Gastrocnemius medialis (tissue), 4 donors: Measurements from ENCODE around the gene CHST12. TPM values are rescaled to one million over a fixed set of nuclear protein-coding genes. Genes with fewer than 3 reads are reported as not detected.

ENCODE experiments used
- ATAC-seq, 2 donors: fragments of 150-250 bp; one replicate each; pipeline ENCODE4 v1.9.1; 2016
- DNase-seq, 2 donors: peaks; one replicate each; pipeline ENCODE4 v3.0.0-alpha.2; 2019
- H3K27ac ChIP-seq, 4 donors: fragments of 200-600 bp; sonication (generic); 1 replicate in 1 of 4; 2 replicates in 3 of 4; pipeline ENCODE4 v1.5.1; 2016 to 2018; ENCODE audit warnings: mild to moderate bottlenecking in 2 of 4, moderate library complexity in 1 of 4
- H3K27me3 ChIP-seq, 3 donors: fragments of 200-600 bp; sonication (generic) in 2 of 3; 1 replicate in 1 of 3; 2 replicates in 2 of 3; pipeline versions ENCODE4 v1.5.1 to v1.6.0; 2016 to 2019; ENCODE audit warnings: mild to moderate bottlenecking in 1 of 3, moderate library complexity in 1 of 3
- H3K36me3 ChIP-seq, 2 donors: fragments of 200-600 bp; sonication (generic) in 1 of 2; one replicate each; pipeline ENCODE4 v1.5.1; 2017 to 2018
- H3K4me1 ChIP-seq, 2 donors: fragments of 200-600 bp; sonication (generic) in 1 of 2; one replicate each; pipeline ENCODE4 v1.5.1; 2016 to 2017; ENCODE audit warnings: mild to moderate bottlenecking in 2 of 2
- H3K4me3 ChIP-seq, 4 donors: fragments of 200-600 bp; sonication (generic) in 3 of 4; 1 replicate in 1 of 4; 2 replicates in 3 of 4; pipeline ENCODE4 v1.5.1; 2016 to 2019; ENCODE audit warnings: mild to moderate bottlenecking in 2 of 4
- H3K9me3 ChIP-seq, 3 donors: fragments of 200-600 bp; sonication (generic) in 2 of 3; 1 replicate in 1 of 3; 2 replicates in 2 of 3; pipeline ENCODE4 v1.5.1; 2016 to 2019
- CTCF ChIP-seq, 5 experiments: fragments of 450-650 bp in 3 of 5; fragments of 200-600 bp in 2 of 5; sonication (generic) in 2 of 5; IDR thresholded peaks in 4 of 5; conservative IDR thresholded peaks in 1 of 5; 1 replicate in 4 of 5; 2 replicates in 1 of 5; pipeline ENCODE4 v1.5.1; 2016 to 2019; ENCODE audit warnings: antibody characterized with exemption in 5 of 5, mild to moderate bottlenecking in 3 of 5, moderate library complexity in 3 of 5
- POLR2A ChIP-seq, 2 donors: fragments of 450-650 bp; IDR thresholded peaks; one replicate each; pipeline ENCODE4 v1.6.1; 2017; ENCODE audit warnings: antibody characterized with exemption in 2 of 2, mild to moderate bottlenecking in 2 of 2, moderate library complexity in 2 of 2
- in situ Hi-C, 4 donors: fragments of 200-750 bp; cut with MboI; loops; one replicate each; pipeline versions ENCODE4 v1.15.0 to v1.8.0; 2017; ENCODE audit warnings: low sequenced_read_pairs in 4 of 4
- intact Hi-C: fragments of 100-400 bp; cut with DNase I; formaldehyde crosslinking; loops from one replicate; pipeline ENCODE4 v1.15.1; 2023; ENCODE audit warnings: low total_unique reads
- total RNA-seq, 4 donors: library from RNA; depleted of rRNA; stranded (reverse); fragments of >200 nt; gene quantifications; one replicate each; pipeline versions ENCODE4 v1.1.0 to v1.2.3, GENCODE V29; 2016

Gene CHST12
- total RNA-seq, 4 donors from 2014 or later: 5.5 to 13.1 (median 10.1) TPM

GRCh38 chr7:2404714-2405119 lies 1.3 kb downstream of the CHST12 start:
- TF ChIP-seq POLR2A (IDR thresholded peaks at IDR 0.05): no peak
- no peak for TF ChIP-seq CTCF (IDR thresholded peaks at IDR 0.05 in 4 of 5, conservative IDR thresholded peaks at IDR 0.05 in 1 of 5)
- intact Hi-C loops (loop anchor here (5.0 kb wide), 1 partner anchor 172 kb away; the partner anchor contains the start of gene MAD1L1), in situ Hi-C loops (no loop called here)
- peak overlapping the region; percentile 84 to 97 (median 86) for H3K4me3 ChIP-seq
- no peak for DNase-seq
- H3K9me3 ChIP-seq: no peaks in the 10 kb centered on the region
- no peak for ATAC-seq
- H3K27me3 ChIP-seq: no peaks in the 10 kb centered on the region
- peak overlapping the region; percentile 75 to 85 (median 82) for H3K27ac ChIP-seq
- H3K36me3 ChIP-seq: no peaks in the 10 kb centered on the region
- peaks cover 18 to 22% of the 10 kb centered on the region in 2 donors for H3K4me1 ChIP-seq

- no peak for TF ChIP-seq POLR2A (IDR thresholded peaks at IDR 0.05)
- TF ChIP-seq CTCF (IDR thresholded peaks at IDR 0.05 in 4 of 5, conservative IDR thresholded peaks at IDR 0.05 in 1 of 5): no peak
- Histone ChIP-seq H3K36me3 (no peaks in the 10 kb centered on the region), H3K27me3 (no peaks in the 10 kb centered on the region), H3K27ac (no peak overlapping the region), H3K4me3 (no peak overlapping the region), H3K9me3 (no peaks in the 10 kb centered on the region), H3K4me1 (peaks cover 15 to 20% of the 10 kb centered on the region in 2 donors)
- DNase-seq: no peak
- ATAC-seq: no peak
- intact Hi-C loops (no loop called here), in situ Hi-C loops (no loop called here)
These were observed 1.8 kb downstream of the CHST12 start for GRCh38 chr7:2405201-2405600.

DNA sequence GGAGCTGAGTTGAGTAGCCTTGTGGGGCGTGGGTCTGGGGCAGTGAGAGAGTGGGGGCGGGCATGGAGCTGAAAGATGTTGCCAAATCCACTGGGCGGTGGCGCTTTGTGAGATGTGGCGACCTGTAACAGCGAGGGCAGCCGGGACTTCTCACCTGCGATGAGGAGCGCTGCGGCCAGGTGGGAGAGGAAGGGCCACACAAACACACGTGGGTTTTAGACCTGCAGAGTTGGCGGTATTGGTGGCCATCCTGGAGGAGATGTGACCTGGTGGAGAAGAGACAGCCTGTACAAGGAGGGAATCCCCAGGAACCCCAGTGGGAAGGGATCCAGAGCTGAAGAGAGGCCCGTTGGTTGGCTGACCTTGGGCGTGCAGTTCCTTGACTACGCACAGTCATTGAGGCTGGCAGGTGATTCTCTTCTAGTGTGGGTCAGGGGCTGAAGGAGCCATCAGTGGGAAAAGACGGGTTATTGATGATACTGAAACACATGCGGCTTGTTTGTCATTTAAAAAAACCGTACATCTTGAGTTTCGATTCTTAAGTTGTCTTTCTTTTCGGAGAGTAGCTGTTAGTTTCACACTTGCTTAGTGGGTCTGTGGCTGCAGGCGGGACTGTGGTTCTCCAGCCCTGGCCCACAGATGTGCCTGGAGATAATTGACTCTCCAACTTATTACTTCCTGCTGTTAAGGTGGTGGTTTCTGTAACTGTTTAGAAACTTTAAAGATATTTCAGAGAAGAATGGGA lies 2.4 kb downstream of the CHST12 start:
- no peak for TF ChIP-seq CTCF (IDR thresholded peaks at IDR 0.05 in 4 of 5, conservative IDR thresholded peaks at IDR 0.05 in 1 of 5)
- TF ChIP-seq POLR2A (IDR thresholded peaks at IDR 0.05): no peak
- Histone ChIP-seq H3K9me3 (no peaks in the 10 kb centered on the region), H3K27me3 (no peaks in the 10 kb centered on the region), H3K27ac (no peak overlapping the region), H3K36me3 (no peaks in the 10 kb centered on the region), H3K4me1 (peaks cover 14 to 24% of the 10 kb centered on the region in 2 donors), H3K4me3 (no peak overlapping the region)
- in situ Hi-C loops (no loop called here), intact Hi-C loops (no loop called here)
- ATAC-seq: no peak
- DNase-seq: no peak

DNA sequence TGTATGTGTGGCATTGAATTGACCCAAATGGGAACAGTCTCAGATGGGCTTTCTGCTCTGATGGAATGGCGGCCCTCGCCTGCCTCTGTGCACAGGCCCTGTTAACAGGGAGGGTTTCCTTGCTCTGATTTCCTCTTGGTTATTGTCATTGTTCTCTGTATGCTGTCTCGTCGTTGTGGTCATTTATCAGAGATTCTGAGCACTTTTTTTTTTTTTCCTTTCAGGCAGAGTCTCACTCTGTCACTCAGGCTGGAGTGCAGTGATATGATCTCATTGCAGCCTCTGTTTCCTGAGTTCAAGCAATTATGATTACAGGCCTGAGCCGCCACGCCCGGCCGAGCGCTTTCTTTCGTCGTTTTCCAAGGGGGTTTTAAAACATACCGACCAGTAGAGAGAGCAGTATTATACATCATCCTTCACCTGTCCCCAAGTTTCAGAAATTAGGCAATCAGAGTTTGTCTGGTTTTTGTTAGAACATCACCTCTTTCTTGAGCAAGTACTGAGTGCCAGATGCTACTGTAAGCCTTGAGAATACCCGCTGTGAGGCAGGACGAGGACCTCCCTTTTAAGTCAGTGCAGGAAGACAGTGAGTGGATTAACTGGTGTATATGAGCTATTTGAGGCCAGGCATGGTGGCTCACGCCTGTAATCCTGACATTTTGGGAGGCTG lies 6.5 kb downstream of the CHST12 start:
- in situ Hi-C loops: no loop called here
- no peak for TF ChIP-seq POLR2A (IDR thresholded peaks at IDR 0.05)
- no peak for TF ChIP-seq CTCF (IDR thresholded peaks at IDR 0.05 in 4 of 5, conservative IDR thresholded peaks at IDR 0.05 in 1 of 5)
- Histone ChIP-seq H3K9me3 (no peaks in the 10 kb centered on the region), H3K27me3 (no peaks in the 10 kb centered on the region), H3K4me1 (peaks cover 26 to 37% of the 10 kb centered on the region in 2 donors), H3K36me3 (no peaks in the 10 kb centered on the region), H3K4me3 (no peak overlapping the region), H3K27ac (peak overlapping the region; percentile 9 to 24 (median 16))
- intact Hi-C loops: no loop called here
- DNase-seq (no peak), ATAC-seq (no peak)
